NCI-H2196 treated with DMSO at 0.1 percent for 48 hours (cell line): ENCODE results near the gene ALOX5.
A peak's percentile ranks its signal among the peaks of the same experiment; 100 is the strongest.
"Not testable (repeated sequence)": the region's sequence is repeated elsewhere in the genome, so short reads cannot be mapped to it uniquely, and the experiment has no call there.

Source experiments
- DNase-seq: peaks from one replicate; lab custom pipeline; 2025; ENCODE audit not compliant: unreplicated experiment; lab: John Stamatoyannopoulos, UW

The ALOX5 gene

GRCh38 chr10:45461034-45461433, 87.0 kb downstream of the ALOX5 start:
- no peak for DNase-seq

- no peak for DNase-seq
These were observed 89.5 kb downstream of the ALOX5 start for GRCh38 chr10:45463244-45464116.

- DNase-seq = peak; percentile 10
These were observed 91.0 kb downstream of the ALOX5 start for GRCh38 chr10:45464958-45465567.

GRCh38 chr10:45466784-45467183, 92.8 kb downstream of the ALOX5 start:
- DNase-seq = no peak

GRCh38 chr10:45468079-45468478, 94.1 kb downstream of the ALOX5 start:
- DNase-seq = no peak

GRCh38 chr10:45470098-45471012, 96.3 kb downstream of the ALOX5 start:
- DNase-seq = no peak

- no peak for DNase-seq
These were observed 97.0 kb downstream of the ALOX5 start for GRCh38 chr10:45471059-45471458.

- no peak for DNase-seq
These were observed 97.7 kb downstream of the ALOX5 start for GRCh38 chr10:45471531-45472310.

GRCh38 chr10:45473126-45473525, 99.1 kb downstream of the ALOX5 start:
- DNase-seq = no peak

- no peak for DNase-seq
These were observed 102.5 kb downstream of the ALOX5 start for GRCh38 chr10:45476559-45476958.

GRCh38 chr10:45480294-45480693, 106.3 kb downstream of the ALOX5 start:
- no peak for DNase-seq

GRCh38 chr10:45481100-45481499, 107.1 kb downstream of the ALOX5 start:
- DNase-seq = not testable (repeated sequence)

GRCh38 chr10:45483002-45483401, 109.0 kb downstream of the ALOX5 start:
- no peak for DNase-seq

GRCh38 chr10:45487735-45488134, 113.7 kb downstream of the ALOX5 start:
- no peak for DNase-seq

- DNase-seq = no peak
These were observed 114.3 kb downstream of the ALOX5 start for GRCh38 chr10:45488365-45488764.

- no peak for DNase-seq
These were observed 116.3 kb downstream of the ALOX5 start for GRCh38 chr10:45490277-45490676.

- no peak for DNase-seq
These were observed 117.0 kb downstream of the ALOX5 start for GRCh38 chr10:45491061-45491460.
